ENCODE data around the gene SPAG17.

Gene SPAG17

GRCh38 chr1:118118469-118118868, 66.6 kb downstream of the SPAG17 start:
- H3K27ac ChIP-seq (ENCODE audit: low read depth, low read length) = no peak overlapping the region

DNA sequence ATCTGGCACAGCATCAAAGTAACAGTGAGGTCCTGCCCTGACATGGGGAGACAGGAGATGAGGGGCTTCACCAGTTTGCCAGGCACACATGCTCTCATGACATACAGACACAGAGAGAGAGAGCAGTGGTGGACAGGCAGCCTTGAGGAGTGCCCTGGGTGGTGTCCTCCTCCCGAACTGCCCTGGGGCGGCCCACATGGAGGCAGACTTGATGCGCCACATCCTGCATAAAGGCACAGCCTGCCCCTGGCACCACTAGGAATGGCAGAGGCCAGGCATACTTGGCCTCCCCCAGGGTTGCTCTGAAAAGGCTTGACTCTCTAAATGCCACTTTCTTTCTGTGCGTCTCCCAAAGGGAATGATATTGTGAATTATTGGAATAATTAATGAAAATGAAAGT, 67.5 kb downstream of the SPAG17 start:
- Histone ChIP-seq H3K27ac (ENCODE audit: low read depth, low read length) (no peak overlapping the region), H3K9me3 (ENCODE audit: control insufficient read depth, insufficient read depth, low read length) (no peaks in the 10 kb centered on the region), H3K79me2 (ENCODE audit: control insufficient read depth, low read length) (no peaks in the 10 kb centered on the region), H3K36me3 (ENCODE audit: control insufficient read depth, low read length) (no peaks in the 10 kb centered on the region), H3F3A (ENCODE audit: control insufficient read depth, insufficient read depth) (no peaks in the 10 kb centered on the region), H4K20me1 (ENCODE audit: control insufficient read depth, insufficient read depth, low read depth, low read length) (no peaks in the 10 kb centered on the region), H3K27me3 (ENCODE audit: control insufficient read depth, low read length) (no peaks in the 10 kb centered on the region), H3K4me1 (ENCODE audit: control insufficient read depth, low read length) (no peaks in the 10 kb centered on the region), H3K9me2 (replicated peaks; ENCODE audit: control insufficient read depth, low read length) (no peaks in the 10 kb centered on the region), H3K4me3 (ENCODE audit: low read length) (no peak overlapping the region), H3K4me2 (ENCODE audit: low read length) (no peak overlapping the region)
- no peak for TF ChIP-seq EZH2phosphoT487 (IDR thresholded peaks at IDR 0.05; ENCODE audit: borderline replicate concordance, low read length)
- TF ChIP-seq, protein P1, sequence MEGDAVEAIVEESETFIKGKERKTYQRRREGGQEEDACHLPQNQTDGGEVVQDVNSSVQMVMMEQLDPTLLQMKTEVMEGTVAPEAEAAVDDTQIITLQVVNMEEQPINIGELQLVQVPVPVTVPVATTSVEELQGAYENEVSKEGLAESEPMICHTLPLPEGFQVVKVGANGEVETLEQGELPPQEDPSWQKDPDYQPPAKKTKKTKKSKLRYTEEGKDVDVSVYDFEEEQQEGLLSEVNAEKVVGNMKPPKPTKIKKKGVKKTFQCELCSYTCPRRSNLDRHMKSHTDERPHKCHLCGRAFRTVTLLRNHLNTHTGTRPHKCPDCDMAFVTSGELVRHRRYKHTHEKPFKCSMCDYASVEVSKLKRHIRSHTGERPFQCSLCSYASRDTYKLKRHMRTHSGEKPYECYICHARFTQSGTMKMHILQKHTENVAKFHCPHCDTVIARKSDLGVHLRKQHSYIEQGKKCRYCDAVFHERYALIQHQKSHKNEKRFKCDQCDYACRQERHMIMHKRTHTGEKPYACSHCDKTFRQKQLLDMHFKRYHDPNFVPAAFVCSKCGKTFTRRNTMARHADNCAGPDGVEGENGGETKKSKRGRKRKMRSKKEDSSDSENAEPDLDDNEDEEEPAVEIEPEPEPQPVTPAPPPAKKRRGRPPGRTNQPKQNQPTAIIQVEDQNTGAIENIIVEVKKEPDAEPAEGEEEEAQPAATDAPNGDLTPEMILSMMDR (IDR thresholded peaks at IDR 0.05; ENCODE audit: low read depth, low read length, poor library complexity, severe bottlenecking) = no peak

More at GRCh38 chr1:118118469-118118868, 66.6 kb downstream of the SPAG17 start:
- Histone ChIP-seq H3K36me3 (ENCODE audit: control insufficient read depth, low read length) (no peaks in the 10 kb centered on the region), H3K79me2 (ENCODE audit: control insufficient read depth, low read length) (no peaks in the 10 kb centered on the region), H3K4me3 (ENCODE audit: low read length) (no peak overlapping the region), H4K20me1 (ENCODE audit: control insufficient read depth, insufficient read depth, low read depth, low read length) (no peaks in the 10 kb centered on the region), H3K9me3 (ENCODE audit: control insufficient read depth, insufficient read depth, low read length) (no peaks in the 10 kb centered on the region), H3F3A (ENCODE audit: control insufficient read depth, insufficient read depth) (no peaks in the 10 kb centered on the region), H3K9me2 (replicated peaks; ENCODE audit: control insufficient read depth, low read length) (no peaks in the 10 kb centered on the region), H3K27me3 (ENCODE audit: control insufficient read depth, low read length) (no peaks in the 10 kb centered on the region), H3K4me2 (ENCODE audit: low read length) (no peak overlapping the region), H3K4me1 (ENCODE audit: control insufficient read depth, low read length) (no peaks in the 10 kb centered on the region)
- no peak for TF ChIP-seq EZH2phosphoT487 (IDR thresholded peaks at IDR 0.05; ENCODE audit: borderline replicate concordance, low read length)
- TF ChIP-seq, protein P1 (IDR thresholded peaks at IDR 0.05; ENCODE audit: low read depth, low read length, poor library complexity, severe bottlenecking) = no peak

- H3K4me2 ChIP-seq (ENCODE audit: low read length) = no peak overlapping the region
- TF ChIP-seq EZH2phosphoT487 (IDR thresholded peaks at IDR 0.05; ENCODE audit: borderline replicate concordance, low read length) = no peak
- TF ChIP-seq, protein P1 (IDR thresholded peaks at IDR 0.05; ENCODE audit: low read depth, low read length, poor library complexity, severe bottlenecking) = no peak
- no peaks in the 10 kb centered on the region for H4K20me1 ChIP-seq (ENCODE audit: control insufficient read depth, insufficient read depth, low read depth, low read length)
- H3K9me3 ChIP-seq (ENCODE audit: control insufficient read depth, insufficient read depth, low read length) = no peaks in the 10 kb centered on the region
- no peak overlapping the region for H3K27ac ChIP-seq (ENCODE audit: low read depth, low read length)
- H3K9me2 ChIP-seq (replicated peaks; ENCODE audit: control insufficient read depth, low read length) = no peaks in the 10 kb centered on the region
- H3K4me1 ChIP-seq (ENCODE audit: control insufficient read depth, low read length) = no peaks in the 10 kb centered on the region
- H3K79me2 ChIP-seq (ENCODE audit: control insufficient read depth, low read length) = no peaks in the 10 kb centered on the region
- H3K4me3 ChIP-seq (ENCODE audit: low read length) = no peak overlapping the region
- H3K36me3 ChIP-seq (ENCODE audit: control insufficient read depth, low read length) = no peaks in the 10 kb centered on the region
- no peaks in the 10 kb centered on the region for H3K27me3 ChIP-seq (ENCODE audit: control insufficient read depth, low read length)
- no peaks in the 10 kb centered on the region for H3F3A ChIP-seq (ENCODE audit: control insufficient read depth, insufficient read depth)
These were observed 68.1 kb downstream of the SPAG17 start for GRCh38 chr1:118116909-118117308.

All from DOHH2 (cell line).